SKM-1 treated with dmso at 0.1 percent for 144 hours (cell line): Measurements from ENCODE around the gene RPUSD4.
"Not testable (repeated sequence)": the region's sequence is repeated elsewhere in the genome, so short reads cannot be mapped to it uniquely, and the experiment has no call there.

Experiments used
- DNase-seq: peaks from one replicate; lab custom pipeline; 2025; ENCODE audit not compliant: unreplicated experiment; lab: John Stamatoyannopoulos, UW

The RPUSD4 gene

GRCh38 chr11:126211236-126212088 lies at the start of gene RPUSD4, which contains the start of gene FAM118B:
RPUSD4 (minus strand) TSS chr11:126211650; CDS start chr11:126211638, 12 bp downstream.
FAM118B (plus strand) TSS chr11:126211782; CDS start chr11:126235002, 23,220 bp downstream.
- peak; percentile 93 for DNase-seq

DNA sequence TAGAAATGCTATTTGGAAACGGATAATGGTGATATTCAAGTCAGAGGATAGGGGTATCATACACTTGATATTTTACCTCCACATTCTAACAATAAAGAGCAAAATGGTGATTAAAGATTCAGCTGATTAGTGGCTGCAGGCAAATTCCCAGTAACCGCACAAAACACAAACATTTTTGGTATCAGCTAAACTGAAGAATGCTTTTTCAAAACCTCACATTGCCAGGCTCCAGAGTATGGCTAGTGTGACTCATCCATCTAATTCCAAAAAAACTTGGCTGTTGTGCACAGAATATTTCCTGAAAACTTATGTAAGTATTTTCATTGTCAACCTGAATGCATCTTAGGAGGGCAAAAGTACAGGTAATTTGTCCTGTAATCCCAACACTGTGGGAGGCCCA lies 46.3 kb upstream of the RPUSD4 start:
- no peak for DNase-seq

- no peak for DNase-seq
Observed at GRCh38 chr11:126257144-126257543, 45.7 kb upstream of the RPUSD4 start.

DNA sequence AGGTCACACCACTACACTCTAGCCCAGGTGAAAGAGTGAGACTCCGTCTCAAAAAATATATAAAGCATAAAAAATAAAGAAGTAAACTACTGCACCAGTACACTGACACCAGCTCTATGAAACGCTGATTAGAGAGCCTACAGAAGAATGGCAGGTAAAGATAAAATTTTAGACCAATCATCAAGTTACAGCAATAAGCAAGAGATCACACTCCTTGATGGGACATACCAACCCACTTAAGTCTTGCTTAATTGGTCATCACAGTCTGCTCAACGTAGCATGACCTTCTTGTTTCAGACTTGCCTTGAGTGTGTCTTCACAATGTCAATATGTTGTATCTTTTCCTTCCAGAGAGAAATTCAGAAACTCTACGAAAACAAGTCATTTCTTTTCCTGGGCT lies 44.8 kb upstream of the RPUSD4 start:
- no peak for DNase-seq

DNA sequence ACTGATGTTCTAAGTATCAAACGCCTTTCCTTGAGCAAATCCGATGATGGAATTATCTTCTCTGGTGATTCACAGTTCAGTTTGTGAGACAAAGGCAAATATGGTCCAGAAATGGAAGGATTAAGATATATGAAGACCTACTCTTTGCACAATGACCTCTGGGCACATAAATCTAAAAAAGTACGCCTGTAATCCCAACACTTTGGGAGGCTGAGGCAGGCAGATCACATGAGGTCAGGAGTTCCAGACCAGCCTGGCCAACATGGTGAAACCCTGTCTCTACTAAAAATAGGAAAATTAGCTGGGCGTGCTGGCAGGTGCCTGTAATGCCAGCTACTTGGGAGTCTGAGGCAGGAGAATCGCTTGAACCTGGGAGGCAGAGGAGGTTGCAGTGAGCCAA lies 44.1 kb upstream of the RPUSD4 start:
- not testable (repeated sequence) for DNase-seq

- DNase-seq = no peak
Observed at GRCh38 chr11:126254819-126255218, 43.4 kb upstream of the RPUSD4 start.

DNA sequence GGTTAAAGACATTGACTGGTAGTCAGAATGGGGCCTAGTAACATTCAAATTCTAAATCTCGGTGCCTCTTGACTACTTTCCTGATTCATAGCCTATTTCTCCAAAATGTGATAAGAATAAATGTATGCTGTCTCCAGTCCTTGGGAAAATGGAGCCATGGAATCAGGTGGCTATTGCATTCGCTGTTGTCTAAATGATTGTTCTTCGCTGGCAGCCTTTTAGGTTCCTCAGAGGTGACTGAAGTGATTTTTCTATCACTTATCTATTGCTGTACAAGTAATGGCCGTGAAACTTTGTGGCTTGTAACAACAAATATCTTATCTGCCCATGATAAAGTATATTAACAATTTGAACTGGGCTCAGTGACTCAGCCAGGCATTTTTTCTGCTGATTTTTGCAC lies 41.8 kb upstream of the RPUSD4 start:
- DNase-seq = no peak

GRCh38 chr11:126246636-126247035 lies 35.2 kb upstream of the RPUSD4 start:
- no peak for DNase-seq

DNA sequence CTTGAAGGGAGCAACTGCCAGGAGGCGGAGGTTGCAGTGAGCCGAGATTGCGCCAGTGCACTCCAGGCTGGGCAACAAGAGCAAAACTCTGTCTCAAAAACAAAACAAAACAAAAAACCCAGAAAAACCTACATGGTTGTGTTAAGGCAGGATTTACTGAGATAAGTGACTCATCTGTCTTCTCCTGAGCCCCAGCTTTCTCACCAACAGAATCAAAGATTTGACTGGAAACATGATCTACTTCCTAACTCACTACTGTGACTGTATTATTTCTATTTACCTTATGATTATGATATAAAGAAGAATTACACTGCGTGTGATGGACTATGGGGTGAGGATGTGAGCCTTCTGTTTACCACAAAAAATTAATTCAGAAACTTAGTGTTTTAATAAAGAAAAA lies 21.9 kb upstream of the RPUSD4 start:
- DNase-seq = no peak

DNA sequence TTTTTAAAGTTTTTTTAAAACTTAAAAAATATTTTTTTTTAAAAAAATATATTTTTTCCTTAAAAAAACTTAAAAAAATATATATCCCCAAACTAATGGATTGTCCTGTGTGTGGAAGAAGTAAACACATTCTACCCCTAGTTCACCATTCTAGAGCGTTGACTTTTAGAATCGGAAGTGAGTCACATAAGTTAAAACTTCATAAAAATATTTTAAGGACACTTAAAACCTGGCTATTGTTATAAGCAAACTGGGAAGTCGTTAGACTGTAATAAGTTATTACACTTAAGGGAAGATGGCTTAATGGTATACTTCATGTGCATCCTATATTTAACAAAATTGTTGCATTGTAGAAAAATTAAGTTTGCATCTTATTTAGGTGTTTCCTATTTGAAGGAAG lies 21.2 kb upstream of the RPUSD4 start:
- DNase-seq = no peak

- DNase-seq = no peak
Observed at GRCh38 chr11:126231725-126232459, 20.4 kb upstream of the RPUSD4 start.

- no peak for DNase-seq
Observed at GRCh38 chr11:126229858-126230540, 18.5 kb upstream of the RPUSD4 start.

DNA sequence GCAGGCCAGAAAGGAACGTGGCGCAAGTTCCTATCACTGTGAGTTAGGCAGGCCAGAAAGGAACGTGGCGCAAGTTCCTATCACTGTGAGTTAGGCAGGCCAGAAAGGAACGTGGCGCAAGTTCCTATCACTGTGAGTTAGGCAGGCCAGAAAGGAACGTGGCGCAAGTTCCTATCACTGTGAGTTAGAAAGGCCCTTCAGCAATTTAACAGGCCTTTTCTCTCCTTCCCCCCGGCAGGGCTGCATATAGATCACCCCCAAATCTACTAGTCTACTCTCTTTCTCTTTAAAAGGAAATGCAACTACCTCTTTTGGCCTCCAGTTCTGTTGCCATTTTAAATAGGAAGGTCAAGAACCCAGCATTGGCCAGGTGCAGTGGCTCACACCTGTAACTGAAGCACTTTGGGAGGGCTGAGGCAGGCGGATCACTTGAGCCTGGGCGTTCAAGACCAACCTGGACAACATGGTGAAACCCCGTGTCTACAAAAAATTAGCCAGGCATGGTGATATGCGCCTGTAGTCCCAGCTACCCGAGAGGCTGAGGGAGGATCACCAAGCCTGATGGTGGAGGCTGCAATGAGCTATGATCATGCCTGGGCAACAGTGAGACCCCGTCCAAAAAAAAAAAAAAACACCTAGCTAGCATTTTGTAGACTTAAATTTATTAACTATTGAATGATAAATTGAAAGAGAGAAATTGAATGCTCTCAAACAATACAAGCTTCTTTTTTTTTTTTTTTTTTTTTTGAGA lies 15.1 kb upstream of the RPUSD4 start:
- DNase-seq = no peak

GRCh38 chr11:126225295-126225665 lies 13.8 kb upstream of the RPUSD4 start:
- DNase-seq = no peak

- no peak for DNase-seq
Observed at GRCh38 chr11:126224647-126225294, 13.3 kb upstream of the RPUSD4 start.

DNA sequence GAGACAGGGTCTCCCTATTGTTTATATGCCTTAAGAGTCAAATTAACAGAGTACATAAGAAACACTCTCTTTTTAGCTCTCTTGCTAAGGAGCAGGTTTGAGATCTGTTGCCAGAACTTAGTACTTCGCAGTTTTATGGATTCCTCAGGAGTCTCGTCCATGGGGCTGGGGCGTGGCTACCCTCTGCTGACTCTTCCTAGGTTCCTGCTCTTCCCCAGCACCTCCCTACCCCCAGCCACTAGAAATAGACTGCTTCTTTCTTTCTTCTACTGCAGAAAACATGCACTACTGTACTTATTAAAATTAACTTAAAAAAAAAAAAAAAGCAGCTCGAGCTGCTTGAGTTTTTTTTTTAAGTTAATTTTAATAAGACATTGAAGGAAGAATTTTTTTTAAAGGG lies 8.1 kb upstream of the RPUSD4 start:
- no peak for DNase-seq

GRCh38 chr11:126217491-126217890 lies 6.0 kb upstream of the RPUSD4 start:
- DNase-seq = no peak

- no peak for DNase-seq
Observed at GRCh38 chr11:126216526-126217305, 5.3 kb upstream of the RPUSD4 start.

DNA sequence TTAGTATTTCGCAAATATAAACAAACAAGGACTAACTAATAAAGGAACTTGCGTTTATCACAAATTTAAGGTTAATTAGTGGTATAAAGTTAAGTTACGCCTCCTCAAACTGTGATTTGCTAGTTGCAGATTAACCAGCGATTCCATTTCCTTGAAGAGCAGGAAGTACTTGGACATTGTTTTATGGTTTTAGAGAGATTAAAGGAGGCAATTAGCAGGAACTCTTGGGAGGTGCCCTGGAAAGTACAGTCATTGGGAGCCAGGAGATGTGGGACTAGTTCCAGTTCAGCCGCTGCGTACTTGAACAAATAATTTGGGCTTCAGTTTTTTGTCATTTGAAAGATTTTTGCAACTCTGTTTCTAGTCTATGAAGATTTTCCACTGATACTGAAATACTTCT lies 3.4 kb upstream of the RPUSD4 start:
- no peak for DNase-seq

GRCh38 chr11:126214441-126214840 lies 3.0 kb upstream of the RPUSD4 start:
- DNase-seq = peak; percentile 30
